AG10803 (cell line): Measurements from ENCODE around the gene TTLL4.

Experiments
- DNase-seq: peaks from one replicate; pipeline ENCODE4 v3.0.0; 2010; ENCODE audit warnings: low read depth
- H3K4me3 ChIP-seq: 2 replicates; pipeline ENCODE4 v1.5.1; 2011; ENCODE audit warnings: mild to moderate bottlenecking, low read length, control low read depth
- CTCF ChIP-seq: conservative IDR thresholded peaks from 2 replicates; pipeline ENCODE4 v1.5.1; 2011; ENCODE audit warnings: mild to moderate bottlenecking, low read length, control low read depth, inconsistent platforms

The TTLL4 gene

DNA sequence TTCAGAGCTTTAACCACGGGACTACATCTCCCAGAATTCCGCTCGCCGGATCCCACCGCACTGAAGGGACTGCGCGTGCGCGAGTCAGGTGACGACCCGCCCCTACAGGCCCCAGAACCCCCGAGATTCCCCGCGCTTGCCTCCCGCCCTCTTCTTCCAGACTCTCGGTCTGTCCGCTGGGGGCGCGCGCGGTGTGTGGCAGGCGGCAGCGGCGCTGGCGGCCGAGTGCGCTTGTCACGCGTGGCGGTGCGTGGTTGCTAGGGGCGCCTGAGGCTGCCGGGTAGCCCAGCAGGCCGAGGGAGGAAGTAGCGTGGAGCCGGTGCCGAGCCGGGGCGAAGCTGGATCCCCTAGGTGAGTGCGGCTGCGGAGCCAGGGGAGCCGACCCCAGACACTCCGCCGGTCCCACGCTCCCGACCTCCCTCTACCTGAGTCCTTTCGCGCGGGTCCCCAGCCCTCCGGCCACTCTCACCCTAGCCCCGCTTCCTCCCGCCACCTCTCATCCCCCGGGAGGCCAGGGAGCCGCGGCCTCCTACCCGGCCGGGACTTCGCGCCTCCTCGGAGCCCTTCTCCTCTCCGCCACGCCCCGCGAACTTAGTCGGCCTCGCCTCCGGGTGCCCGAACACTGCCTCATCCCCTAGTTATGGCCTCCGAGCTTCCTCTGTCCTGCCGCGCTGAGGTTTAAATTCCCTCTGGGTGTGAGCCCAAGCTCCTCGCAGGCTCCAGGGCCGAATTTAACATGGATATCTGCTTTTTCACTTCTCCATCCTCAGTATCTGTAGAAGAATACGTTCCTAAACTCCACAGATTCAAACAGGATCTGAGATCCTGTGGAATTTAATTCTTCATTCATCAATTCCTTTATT lies at the start of gene TTLL4:
TSS of gene TTLL4 (plus strand) at position 149 of the 863 bp plus-strand sequence. CDS start 26,842 bp downstream, outside the sequence.
- peak; percentile 95 for DNase-seq
- H3K4me3 ChIP-seq: peak within 1 kb of the TSS; percentile 90
- peak; percentile 57 for TF ChIP-seq CTCF

- H3K4me3 ChIP-seq: no peak overlapping the region
- no peak for TF ChIP-seq CTCF
- no peak for DNase-seq
Observed at GRCh38 chr2:218662377-218662776, 48.3 kb upstream of the TTLL4 start.

GRCh38 chr2:218662827-218663226 lies 47.8 kb upstream of the TTLL4 start:
- DNase-seq: no peak
- no peak for TF ChIP-seq CTCF
- no peak overlapping the region for H3K4me3 ChIP-seq

DNA sequence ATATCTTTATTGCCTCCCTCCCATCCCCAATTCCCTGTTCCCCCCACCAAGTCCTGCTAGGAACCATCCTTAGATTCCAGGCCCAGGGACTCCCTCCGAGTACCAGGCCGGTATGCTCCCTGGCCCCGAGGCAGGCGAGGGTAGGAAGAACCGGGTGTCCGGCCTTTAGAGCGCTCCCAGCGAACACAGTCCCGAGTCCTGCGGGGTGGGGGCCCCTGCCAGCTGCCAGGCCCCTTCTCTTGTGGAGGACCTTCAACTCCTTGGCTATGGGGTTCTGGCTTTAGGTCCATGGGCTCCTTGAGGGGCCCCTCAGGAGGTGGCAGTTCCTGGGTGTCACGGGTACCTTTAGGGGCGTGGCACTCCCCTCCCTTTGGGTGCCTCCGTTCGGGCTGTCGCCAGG lies 46.7 kb upstream of the TTLL4 start:
- no peak for TF ChIP-seq CTCF
- DNase-seq: no peak
- H3K4me3 ChIP-seq: no peak overlapping the region

DNA sequence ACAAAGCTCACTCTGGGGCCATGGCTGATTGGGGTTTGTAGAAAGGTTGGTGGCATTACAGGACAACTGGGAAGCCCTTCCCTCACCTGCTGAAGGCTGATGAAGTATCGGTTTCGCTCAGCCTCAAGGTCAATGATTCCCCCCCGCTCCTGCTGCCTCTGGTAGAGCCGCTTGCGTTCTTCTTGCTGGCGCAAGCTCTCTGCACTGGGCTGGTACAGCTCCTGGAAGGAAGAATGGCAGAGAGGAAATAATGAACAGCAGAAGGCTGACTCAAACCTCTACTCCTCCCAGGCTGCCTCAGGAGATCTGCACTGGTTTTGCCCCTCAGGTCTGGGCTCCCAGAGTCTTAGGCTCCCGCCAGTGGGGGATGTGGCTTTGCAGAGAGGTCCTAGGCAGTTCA lies 46.0 kb upstream of the TTLL4 start:
- H3K4me3 ChIP-seq: no peak overlapping the region
- TF ChIP-seq CTCF: no peak
- DNase-seq: no peak

DNA sequence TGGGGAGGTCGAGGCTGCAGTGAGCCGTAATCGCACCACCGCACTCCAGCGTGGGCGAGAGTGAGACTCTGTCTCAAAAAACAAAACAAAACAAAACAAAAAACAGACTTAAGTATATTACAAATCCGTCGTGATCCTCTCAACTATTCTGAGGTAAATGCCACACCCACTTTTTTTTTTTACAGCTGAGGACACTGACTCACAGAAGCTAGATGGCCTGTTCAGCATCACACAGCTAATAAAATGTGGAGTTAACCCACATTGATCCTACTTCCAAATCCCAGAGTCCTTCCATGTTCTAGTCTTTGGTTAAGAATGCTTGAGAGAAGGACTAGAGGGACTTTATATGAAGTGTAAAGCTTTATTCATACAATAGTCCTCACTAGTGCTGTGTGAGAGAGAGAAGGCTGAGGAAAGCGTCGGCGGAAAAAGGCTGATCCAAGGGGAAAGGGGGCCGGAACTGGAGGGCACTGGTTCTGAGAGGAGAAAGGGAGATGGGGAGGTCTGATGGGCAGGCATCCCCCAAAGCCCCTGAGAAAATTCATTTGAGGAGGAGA lies 39.5 kb upstream of the TTLL4 start:
- DNase-seq: peak; percentile 12
- peak overlapping the region; percentile 96 for H3K4me3 ChIP-seq
- no peak for TF ChIP-seq CTCF
